ENCODE data around the gene YWHAB. TPM values are rescaled to one million over a fixed set of nuclear protein-coding genes. Genes with fewer than 3 reads are reported as not detected.

YWHAB gene
- total and polyA plus RNA-seq, 2 donors from 2014 or later, result 156 to 216 TPM

DNA sequence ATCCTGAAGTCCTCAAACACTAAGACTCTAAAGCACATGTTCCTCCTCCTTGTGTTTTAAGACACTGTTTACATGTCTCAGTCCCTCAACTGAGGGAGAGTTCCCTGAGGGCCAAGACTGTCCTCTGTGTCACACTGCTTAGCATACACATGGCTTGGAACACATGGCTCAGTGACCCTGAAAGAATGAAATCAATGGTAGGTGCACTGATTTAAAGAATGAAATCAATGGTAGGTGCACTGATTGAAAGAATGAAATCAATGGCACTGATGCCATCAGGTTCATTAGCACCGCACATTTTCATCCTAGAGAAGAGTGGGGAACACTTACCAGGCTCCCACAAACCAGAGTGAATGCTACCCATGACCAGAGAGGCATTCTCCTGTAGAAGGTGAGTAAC is 64.9 kb downstream of the YWHAB start:
- peaks cover 0 to 16% (median 9%) of the 10 kb centered on the region in 3 donors for H3K4me1 ChIP-seq (ENCODE audit: control insufficient read depth in 2 of 3, insufficient read depth in 2 of 3, low read depth in 1 of 3, low read length in 3 of 3)
- FAIRE-seq (no peak), DNase-seq (no peak)
- no peaks in the 10 kb centered on the region for H3K27me3 ChIP-seq (ENCODE audit: control insufficient read depth, insufficient read depth, low read length)
- TF ChIP-seq, protein P1, sequence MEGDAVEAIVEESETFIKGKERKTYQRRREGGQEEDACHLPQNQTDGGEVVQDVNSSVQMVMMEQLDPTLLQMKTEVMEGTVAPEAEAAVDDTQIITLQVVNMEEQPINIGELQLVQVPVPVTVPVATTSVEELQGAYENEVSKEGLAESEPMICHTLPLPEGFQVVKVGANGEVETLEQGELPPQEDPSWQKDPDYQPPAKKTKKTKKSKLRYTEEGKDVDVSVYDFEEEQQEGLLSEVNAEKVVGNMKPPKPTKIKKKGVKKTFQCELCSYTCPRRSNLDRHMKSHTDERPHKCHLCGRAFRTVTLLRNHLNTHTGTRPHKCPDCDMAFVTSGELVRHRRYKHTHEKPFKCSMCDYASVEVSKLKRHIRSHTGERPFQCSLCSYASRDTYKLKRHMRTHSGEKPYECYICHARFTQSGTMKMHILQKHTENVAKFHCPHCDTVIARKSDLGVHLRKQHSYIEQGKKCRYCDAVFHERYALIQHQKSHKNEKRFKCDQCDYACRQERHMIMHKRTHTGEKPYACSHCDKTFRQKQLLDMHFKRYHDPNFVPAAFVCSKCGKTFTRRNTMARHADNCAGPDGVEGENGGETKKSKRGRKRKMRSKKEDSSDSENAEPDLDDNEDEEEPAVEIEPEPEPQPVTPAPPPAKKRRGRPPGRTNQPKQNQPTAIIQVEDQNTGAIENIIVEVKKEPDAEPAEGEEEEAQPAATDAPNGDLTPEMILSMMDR (IDR thresholded peaks at IDR 0.05; ENCODE audit: borderline replicate concordance, extremely low read depth, insufficient read depth), result no peak
- intact Hi-C loops (cut with DNase I), result no loop called here
- H3K4me3 ChIP-seq (ENCODE audit: low read length in 3 of 3), result no peak overlapping the region
- no peak overlapping the region for H3K9ac ChIP-seq (ENCODE audit: low read length in 3 of 3)
- no peak overlapping the region for H3K27ac ChIP-seq (ENCODE audit: low read depth in 2 of 2, low read length in 2 of 2)
- peaks cover 12 to 69% (median 53%) of the 10 kb centered on the region in 3 donors for H3K36me3 ChIP-seq (ENCODE audit: control insufficient read depth in 2 of 3, insufficient read depth in 3 of 3, low read length in 3 of 3)
- H3K9me3 ChIP-seq (ENCODE audit: control insufficient read depth in 2 of 3, insufficient read depth in 1 of 3, low read length in 3 of 3), result no peaks in the 10 kb centered on the region

DNA sequence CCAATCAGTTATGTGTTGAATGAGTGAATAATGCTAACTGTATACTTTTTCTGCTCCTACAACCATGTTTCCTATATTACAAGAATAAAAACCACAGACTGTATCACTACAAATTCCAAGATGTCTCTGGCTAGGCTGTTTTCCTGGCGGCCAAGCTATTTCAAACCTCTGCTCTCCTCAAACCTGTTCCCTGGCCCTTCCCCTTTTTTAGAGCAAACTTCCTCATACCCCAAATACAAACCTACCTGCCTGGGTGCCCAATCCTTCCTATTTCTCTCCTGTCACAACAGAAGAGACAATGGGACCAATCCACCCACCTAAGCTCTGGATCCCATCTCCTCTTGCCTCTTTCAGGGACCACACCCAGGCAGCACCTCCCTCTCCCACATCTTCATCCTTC is 67.2 kb downstream of the YWHAB start:
- Histone ChIP-seq H3K27me3 (ENCODE audit: control insufficient read depth, insufficient read depth, low read length) (no peaks in the 10 kb centered on the region), H3K9ac (ENCODE audit: low read length in 3 of 3) (no peak overlapping the region), H3K9me3 (ENCODE audit: control insufficient read depth in 2 of 3, insufficient read depth in 1 of 3, low read length in 3 of 3) (no peaks in the 10 kb centered on the region), H3K4me3 (ENCODE audit: low read length in 3 of 3) (no peak overlapping the region), H3K36me3 (ENCODE audit: control insufficient read depth in 2 of 3, insufficient read depth in 3 of 3, low read length in 3 of 3) (peaks cover 12 to 77% (median 51%) of the 10 kb centered on the region in 3 donors), H3K27ac (ENCODE audit: low read depth in 2 of 2, low read length in 2 of 2) (no peak overlapping the region), H3K4me1 (ENCODE audit: control insufficient read depth in 2 of 3, insufficient read depth in 2 of 3, low read depth in 1 of 3, low read length in 3 of 3) (peaks cover 0 to 3% (median 0%) of the 10 kb centered on the region in 3 donors)
- FAIRE-seq, result no peak
- TF ChIP-seq, protein P1 (IDR thresholded peaks at IDR 0.05; ENCODE audit: borderline replicate concordance, extremely low read depth, insufficient read depth), result no peak
- no peak for DNase-seq
- intact Hi-C loops (cut with DNase I), result no loop called here

DNA sequence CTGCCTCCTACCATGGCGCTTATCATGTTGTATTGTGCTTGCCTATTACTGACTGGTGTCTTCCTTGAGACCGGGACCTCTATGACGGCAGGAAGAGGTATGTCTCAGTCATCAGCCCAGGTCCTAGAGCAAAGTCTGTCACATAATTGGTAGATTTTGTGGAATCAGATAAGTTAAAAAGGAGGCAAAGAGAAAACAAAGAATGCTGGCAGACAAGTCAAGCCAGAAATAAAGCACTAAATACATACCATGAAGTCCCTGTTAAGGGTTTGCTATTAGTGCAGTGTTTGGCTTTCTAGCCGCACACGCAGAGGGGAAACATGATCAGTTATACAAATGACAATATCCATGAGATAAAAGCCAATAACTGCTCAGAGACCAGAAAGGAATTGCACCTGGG is 68.7 kb downstream of the YWHAB start:
- FAIRE-seq (no peak), DNase-seq (no peak)
- intact Hi-C loops (cut with DNase I), result no loop called here
- Histone ChIP-seq H3K4me1 (ENCODE audit: control insufficient read depth in 2 of 3, insufficient read depth in 2 of 3, low read depth in 1 of 3, low read length in 3 of 3) (peaks cover 0 to 10% (median 10%) of the 10 kb centered on the region in 3 donors), H3K27me3 (ENCODE audit: control insufficient read depth, insufficient read depth, low read length) (no peaks in the 10 kb centered on the region), H3K4me3 (ENCODE audit: low read length in 3 of 3) (no peak overlapping the region), H3K9me3 (ENCODE audit: control insufficient read depth in 2 of 3, insufficient read depth in 1 of 3, low read length in 3 of 3) (no peaks in the 10 kb centered on the region), H3K9ac (ENCODE audit: low read length in 3 of 3) (no peak overlapping the region), H3K27ac (ENCODE audit: low read depth in 2 of 2, low read length in 2 of 2) (no peak overlapping the region), H3K36me3 (ENCODE audit: control insufficient read depth in 2 of 3, insufficient read depth in 3 of 3, low read length in 3 of 3) (peaks cover 12 to 64% (median 43%) of the 10 kb centered on the region in 3 donors)
- TF ChIP-seq, protein P1 (IDR thresholded peaks at IDR 0.05; ENCODE audit: borderline replicate concordance, extremely low read depth, insufficient read depth), result no peak

DNA sequence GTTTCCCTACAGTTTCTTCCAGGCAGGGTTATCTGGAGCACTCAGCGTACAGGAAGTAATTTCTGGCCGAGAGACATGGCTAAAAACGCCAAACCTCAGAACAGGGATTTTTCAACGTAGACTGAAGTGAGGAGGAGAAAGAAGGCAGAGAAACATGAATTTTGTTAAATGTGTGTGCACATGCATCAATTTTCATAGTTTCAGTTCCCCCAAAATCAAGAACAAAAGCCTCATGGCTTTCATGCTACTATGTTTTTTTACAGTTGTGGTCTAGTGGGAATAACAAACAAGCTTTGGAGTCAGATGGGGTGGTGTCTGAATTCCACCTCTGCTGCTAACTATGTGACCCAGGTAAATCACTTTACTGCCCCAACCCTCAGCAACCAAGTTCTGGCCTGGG is 69.8 kb downstream of the YWHAB start:
- Histone ChIP-seq H3K27ac (ENCODE audit: low read depth in 2 of 2, low read length in 2 of 2) (no peak overlapping the region), H3K9me3 (ENCODE audit: control insufficient read depth in 2 of 3, insufficient read depth in 1 of 3, low read length in 3 of 3) (no peaks in the 10 kb centered on the region), H3K4me3 (ENCODE audit: low read length in 3 of 3) (no peak overlapping the region), H3K4me1 (ENCODE audit: control insufficient read depth in 2 of 3, insufficient read depth in 2 of 3, low read depth in 1 of 3, low read length in 3 of 3) (peaks cover 0 to 14% (median 12%) of the 10 kb centered on the region in 3 donors), H3K27me3 (ENCODE audit: control insufficient read depth, insufficient read depth, low read length) (no peaks in the 10 kb centered on the region), H3K36me3 (ENCODE audit: control insufficient read depth in 2 of 3, insufficient read depth in 3 of 3, low read length in 3 of 3) (peaks cover 12 to 58% (median 39%) of the 10 kb centered on the region in 3 donors), H3K9ac (ENCODE audit: low read length in 3 of 3) (no peak overlapping the region)
- FAIRE-seq (no peak), DNase-seq (no peak)
- TF ChIP-seq, protein P1 (IDR thresholded peaks at IDR 0.05; ENCODE audit: borderline replicate concordance, extremely low read depth, insufficient read depth), result no peak
- intact Hi-C loops (cut with DNase I), result no loop called here
